CD4-positive, alpha-beta T cell treated with Interferon alpha-2 for 1 hour (primary cell): ENCODE data around the gene LRRC47.

ENCODE experiments used
- DNase-seq, 2 donors: peaks; one replicate each; pipeline ENCODE4 v3.0.0-alpha.2; 2020 to 2022

Gene LRRC47

DNA sequence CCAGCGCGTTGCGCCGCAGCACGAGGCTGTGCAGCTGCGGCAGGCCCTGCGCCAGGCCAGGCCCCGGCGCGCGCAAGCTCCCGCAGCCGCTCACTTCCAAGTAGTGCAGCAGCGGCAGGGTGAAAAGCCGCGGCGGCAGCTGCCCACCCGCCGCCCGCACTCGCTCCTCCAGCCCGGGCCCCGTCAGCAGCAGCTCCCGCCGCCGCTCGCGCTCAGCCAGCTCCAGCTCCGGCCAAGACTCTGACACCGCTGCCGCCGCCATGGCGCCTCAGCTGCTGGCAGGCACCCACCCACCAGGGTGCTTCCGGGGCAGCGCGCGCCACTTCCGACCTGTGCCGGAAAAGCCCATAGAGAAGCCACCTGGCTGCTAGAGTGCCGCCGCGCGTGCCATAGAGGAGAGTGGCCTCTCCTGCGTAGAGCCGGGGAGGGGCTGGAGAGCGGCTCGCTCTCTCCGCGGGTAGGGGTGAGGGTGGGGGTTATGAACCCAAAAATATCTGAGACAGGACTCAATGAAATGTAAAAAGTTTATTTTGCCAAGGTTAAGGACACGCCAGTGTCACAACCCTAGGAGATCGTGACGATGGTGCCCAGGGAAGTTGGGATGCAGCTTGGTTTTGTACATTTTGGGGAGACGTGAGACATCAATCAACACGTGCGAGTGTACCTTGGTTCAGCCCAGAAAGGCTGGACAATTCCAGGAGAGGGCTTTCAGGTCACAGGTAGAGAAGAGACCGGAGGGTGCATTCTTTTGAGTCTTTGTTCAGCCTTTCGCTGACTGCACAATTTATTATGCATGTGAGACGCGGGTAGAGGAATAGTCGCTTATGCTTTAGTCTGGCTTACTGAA, at the start of gene LRRC47:
Gene LRRC47 (minus strand): TSS at position 284 of the 847 bp plus-strand sequence. CDS start 22 bp downstream, at position 262.
- DNase-seq, result peak; percentile 92 to 95

DNA sequence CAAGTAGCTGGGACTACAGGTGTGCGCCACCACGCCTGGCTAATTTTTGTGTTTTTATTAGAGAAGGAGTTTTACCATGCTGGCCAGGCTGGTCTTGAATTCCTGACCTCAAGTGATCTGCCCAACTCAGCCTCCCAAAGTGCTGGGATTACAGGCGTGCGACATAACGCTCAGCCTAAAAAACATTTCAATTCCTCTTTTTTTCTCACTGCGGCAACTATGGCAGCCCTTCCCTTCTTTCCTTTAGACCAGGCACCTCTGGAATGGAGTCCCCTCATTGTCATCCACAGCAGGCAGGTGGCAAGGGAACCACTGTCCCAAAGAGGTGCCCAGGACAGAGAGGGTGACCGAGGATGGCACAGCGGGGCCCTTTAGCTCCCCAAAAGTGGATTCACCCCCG, 46.6 kb upstream of the LRRC47 start:
- no peak for DNase-seq

DNA sequence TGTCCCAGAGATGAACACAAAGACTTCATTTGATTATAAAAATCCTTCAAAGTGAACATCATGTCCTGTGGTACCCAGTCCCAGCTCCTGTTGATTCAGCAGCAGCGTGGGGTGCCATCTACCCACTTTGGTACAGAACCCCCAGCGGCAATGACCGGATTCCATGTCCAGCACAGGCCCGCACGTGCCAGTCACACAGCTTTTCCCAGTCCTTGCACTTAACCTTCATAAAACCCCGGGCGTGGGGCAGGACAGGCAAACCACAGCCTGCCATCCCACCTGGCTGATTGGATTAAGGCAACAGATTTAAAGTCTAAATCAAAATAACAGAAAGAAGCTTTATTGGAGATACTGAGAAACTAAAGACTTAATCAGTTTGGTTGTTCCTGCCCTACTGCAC, 45.2 kb upstream of the LRRC47 start:
- DNase-seq, result no peak

DNA sequence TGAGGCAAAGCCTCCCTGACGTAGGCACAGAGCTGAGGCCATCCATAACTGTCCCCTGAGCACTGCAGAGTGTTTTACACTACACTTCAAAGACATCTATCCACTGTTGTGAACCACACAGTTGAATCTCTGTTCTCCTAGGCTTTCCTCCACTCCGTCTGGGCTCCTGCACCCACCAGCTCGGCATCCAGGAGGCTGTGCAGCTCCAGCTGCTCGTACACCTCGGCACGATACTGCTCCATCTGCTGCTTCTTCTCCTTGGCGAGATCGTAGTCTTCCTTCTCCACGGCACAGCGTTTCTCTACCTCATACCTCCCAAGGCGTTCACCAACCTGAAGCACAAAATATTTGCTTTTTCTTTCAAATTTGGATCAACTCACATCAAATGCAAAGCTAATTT, 42.5 kb upstream of the LRRC47 start:
- DNase-seq, result no peak

DNA sequence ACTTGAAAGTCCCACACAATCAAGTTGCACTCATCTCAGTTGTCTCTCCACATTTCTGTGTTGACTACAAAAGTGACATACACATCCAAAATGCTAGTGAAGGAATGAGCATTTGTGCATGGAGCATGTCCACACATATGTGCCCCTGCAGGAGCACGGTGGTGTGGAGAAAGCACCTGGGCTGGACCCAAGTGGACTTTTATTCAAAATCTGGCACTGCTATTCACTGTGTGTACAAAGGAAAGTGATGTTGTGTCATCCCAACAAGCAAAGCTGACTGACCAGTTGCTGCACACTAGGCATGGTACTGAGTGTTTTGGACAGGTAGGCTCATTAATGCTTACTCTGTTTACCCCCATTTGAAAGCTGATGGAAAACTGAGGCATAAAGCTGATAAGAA, 41.4 kb upstream of the LRRC47 start:
- DNase-seq, result no peak

DNA sequence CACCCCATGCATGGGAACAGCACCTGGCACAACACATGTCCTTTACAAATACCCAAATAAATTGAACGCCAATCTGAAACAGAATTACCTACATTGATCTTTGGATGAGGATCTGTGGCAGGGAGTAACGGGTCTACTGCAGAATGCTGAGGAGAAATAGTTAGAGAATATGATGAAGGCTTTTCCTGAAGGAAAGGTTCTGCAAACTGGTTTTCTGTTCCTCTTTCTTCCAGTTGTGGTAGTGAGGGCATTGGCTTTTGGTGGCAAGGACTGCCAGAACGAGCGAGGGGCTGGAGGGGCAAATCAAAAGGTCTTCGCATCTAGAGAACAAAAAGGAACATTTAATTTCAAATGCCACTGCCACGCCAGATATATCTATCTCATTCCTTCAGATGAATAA, 40.9 kb upstream of the LRRC47 start:
- DNase-seq, result no peak

DNA sequence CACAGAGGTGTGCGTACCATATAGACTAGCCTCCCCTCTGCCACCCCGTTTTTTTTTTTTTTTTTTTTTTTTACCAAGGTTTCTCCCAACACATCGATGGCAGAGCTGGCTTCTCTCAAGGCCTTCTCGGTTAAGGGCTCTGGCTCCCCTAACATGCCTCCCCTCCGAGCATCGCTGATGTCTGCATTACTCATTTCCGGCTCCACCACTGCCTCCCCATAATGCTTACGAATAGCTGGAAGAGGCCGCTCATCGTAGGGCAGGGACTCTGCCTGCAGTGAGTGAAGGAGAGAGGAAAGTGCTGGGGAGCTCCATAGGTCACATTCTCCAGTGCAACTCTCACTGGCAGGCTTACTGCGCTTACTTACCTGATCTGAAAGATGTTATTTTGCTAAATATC, 40.1 kb upstream of the LRRC47 start:
- no peak for DNase-seq

DNA sequence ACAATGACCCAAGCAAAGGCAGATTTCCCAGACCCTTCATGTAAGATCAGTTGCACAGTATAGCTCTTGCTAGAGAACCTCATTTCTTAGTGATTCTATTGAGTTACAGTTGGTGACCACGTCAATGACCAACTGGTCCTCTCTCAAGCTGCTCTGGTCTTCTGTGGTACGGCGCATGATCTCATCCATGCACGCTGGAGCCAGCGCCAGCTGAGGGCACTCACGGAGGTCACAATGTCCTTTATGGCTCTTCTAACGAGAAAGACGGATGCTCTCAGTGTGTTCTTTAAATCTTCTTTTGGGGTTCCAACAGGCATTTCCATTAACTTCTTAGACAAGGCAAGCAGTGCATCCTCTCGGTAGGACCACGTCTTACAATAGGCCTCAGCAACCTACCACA, 38.4 kb upstream of the LRRC47 start:
- no peak for DNase-seq

DNA sequence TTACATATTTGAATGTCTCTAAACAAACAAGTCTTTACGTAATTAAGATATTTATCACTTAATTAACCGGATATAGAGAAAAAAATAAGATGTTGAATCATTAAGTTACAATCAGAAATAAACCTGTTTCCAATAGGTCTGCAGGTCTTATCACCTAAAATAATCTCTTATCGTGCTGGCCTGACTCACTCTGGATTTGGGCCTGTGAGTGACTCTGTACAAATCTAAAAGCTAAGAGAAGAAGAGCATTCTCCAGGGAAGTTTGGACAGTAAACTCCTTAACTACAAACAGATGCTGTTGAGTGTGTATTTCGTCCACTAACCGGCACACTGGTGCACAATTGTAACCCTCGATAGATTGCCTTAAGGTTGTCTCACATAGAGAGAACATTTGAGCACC, 35.4 kb upstream of the LRRC47 start:
- no peak for DNase-seq

DNA sequence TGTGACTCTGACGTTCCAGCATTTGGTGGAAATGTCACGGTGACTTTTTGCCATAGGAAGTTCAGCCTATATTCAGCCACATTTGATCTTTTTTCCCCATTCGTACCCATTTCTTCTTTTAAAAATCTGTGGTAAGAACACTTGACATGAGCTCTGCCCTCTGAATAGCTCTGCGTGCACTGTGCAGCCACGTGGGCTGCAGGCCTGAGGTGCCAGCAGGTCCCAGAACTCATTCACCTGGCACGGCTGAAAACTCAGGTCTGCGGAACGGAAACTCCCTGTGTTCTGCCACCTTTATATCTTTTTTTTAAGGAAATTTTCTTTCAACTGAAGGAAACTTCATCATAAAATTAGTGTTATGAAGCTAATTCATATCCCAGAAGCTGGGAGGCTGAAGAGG, 32.1 kb upstream of the LRRC47 start:
- DNase-seq, result no peak

DNA sequence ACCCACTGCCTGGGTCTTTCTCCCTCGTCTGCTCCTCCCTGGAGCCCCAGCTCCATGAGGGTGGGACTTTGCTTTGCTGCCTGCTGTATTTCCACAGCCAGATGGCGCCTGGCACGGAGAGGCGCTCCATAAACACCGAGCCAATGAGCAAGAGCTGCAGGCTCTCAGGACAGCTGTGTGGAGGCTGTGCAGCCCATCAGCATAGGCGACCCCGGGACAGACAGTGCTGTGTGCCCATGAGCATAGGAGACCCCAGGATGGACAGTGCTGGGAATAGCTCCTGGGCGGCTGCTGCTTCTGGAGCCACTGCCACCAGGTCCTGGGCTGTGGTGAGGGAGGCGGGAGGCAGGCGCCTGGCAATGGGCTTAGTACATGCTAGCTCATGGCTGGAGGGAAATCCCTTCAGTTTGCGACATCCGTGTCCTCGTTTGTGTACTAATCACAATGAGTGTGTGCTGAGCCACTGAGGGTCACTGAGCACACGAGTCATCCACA, 31.6 kb upstream of the LRRC47 start:
- DNase-seq, result no peak

DNA sequence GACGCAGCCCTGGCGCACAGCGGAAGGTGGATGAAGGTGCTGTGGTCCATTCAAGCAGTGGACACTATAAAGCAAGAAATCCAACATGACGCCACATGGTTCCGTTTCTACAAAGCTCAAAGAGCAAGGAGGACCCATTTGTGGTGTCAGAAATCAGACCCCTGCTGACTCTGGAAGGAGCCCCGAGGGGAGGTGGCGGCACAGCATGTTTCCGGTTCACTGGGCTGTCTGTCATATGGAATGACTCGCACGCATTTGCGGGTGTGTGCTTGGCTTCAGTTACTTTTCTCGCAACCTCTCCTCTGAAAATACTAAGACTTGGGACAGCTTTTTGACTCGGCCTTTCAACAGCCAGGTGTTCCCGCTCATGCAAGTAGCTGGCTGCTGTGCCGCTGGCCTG, 29.1 kb upstream of the LRRC47 start:
- no peak for DNase-seq

DNA sequence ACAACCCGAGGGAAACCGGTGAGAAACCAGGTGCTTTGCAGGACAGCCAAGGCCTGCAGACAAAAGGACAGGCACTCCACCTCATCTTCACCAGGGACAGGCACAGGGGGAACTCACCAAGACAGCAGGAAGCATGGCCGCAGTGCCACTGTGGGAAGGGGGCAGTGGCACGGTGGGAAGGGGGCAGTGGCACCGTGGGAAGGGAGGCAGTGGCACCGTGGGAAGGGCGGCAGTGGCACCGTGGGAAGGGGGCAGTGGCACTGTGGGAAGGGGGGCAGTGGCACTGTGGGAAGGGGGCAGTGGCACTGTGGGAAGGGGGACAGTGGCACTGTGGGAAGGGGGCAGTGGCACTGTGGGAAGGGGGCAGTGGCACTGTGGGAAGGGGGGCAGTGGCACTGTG, 28.4 kb upstream of the LRRC47 start:
- DNase-seq, result no peak

DNA sequence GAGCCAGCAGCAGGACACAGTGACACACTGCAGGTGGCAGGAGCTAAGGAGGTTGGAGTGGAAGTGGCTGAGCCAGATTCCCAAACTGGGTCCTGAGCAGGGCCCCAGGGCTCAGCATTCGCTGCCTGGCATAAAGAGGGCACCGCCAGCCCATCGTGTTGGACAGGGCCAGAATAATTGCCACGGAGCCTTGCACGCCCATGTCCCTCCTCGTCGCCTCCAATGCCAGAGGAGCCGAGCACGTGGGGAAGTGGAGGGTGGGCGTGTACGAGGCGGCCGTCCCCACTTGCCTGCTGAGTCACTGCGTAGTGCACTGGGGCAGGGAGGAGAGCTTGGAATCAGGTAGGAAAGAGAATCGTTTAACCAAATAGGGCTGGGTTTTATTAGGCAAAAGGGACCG, 26.1 kb upstream of the LRRC47 start:
- no peak for DNase-seq

DNA sequence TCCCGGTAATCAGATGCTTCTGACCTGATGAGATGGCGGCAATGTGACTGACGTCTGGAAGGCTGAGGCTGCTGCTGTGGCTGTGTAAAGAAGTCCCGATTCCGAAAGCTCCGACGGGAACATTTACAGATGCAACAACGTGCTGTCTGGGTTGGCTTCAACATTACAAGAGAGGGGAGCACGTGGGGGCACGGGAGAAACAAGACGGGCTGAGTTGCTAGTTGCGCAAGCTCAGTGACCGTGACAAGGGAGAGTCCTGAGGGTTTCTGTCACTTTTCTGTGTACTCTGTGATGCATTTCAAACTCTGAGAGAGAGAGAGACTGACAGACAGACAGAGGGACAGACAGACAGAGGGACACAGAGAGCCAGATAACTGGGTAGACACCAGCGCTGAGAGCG, 25.6 kb upstream of the LRRC47 start:
- DNase-seq, result no peak

DNA sequence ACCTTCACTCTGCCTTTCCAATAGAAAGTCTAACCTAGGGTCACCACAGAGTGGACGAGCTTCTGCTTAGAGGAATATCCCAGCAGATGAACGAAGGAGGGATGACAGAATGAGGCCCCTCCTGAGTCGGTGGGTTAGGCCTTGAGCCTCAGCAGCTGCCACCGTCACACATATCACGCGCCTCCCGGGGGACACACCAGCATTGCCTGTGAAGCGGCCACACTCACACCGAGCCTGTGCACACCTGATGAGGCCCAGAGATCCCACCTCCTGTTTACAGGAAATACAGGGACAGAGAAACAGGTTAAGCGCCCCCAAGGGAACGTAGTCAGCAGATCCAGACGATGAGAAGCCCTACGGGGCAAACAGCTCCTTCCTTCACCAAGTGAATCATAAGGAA, 25.1 kb upstream of the LRRC47 start:
- no peak for DNase-seq

DNA sequence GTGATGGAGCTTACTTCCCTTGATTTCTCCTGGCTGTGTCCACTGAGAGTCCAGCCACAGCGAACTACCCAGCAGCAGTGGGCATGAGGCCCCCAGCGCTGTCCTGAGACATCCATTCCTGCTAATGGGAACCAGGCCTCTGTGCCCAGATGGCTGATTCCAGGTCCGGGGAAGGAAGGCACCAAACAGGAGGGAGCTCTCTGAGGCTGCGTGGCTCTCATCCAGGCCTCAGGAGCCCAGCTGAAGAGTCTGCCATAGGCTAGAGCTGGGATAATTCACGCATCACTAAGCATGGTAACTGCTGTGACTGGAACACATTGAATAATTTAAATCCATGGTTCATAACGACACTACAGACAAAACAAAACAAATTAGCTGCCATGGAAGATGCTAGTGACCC, 24.7 kb upstream of the LRRC47 start:
- DNase-seq, result no peak

DNA sequence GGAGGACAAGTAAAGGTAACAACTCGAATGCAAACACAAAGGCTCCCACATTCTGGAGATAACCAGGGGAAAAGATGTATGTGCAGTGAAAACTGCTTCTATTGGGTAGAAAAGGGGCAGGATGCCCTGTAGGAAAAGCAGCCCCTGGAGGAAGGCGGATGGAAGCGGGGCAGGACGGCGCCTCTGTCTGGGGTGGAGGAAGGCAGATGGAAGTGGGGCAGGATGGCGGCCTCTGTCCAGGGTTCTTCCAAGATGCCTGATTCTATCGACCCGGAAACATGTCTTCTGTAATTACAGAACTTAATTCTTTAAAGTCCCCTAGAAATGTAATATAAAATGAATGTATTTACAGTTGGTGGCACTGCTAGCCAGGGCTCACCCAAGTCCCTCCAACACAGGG, 24.0 kb upstream of the LRRC47 start:
- no peak for DNase-seq

DNA sequence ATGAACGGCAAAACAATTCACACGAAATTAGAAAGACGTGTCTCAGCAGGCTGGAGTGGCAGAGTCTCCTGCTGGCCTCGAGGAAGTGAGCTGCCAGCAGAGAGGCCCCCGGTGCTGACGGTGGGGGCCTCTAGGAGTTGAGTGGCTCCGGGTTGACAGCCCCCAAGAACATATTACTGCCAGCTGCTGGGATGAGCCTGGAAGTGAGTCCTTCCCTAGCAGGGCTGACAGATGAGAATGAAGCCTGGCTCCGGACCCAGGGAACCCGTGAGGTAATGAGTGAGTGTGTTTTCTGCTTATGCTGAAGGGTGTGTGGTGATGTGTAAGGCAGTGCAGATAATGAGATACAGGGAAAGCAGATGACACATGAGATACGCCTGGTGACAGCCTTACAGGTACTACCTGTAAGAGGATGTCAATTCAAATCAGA, 23.5 kb upstream of the LRRC47 start:
- no peak for DNase-seq

DNA sequence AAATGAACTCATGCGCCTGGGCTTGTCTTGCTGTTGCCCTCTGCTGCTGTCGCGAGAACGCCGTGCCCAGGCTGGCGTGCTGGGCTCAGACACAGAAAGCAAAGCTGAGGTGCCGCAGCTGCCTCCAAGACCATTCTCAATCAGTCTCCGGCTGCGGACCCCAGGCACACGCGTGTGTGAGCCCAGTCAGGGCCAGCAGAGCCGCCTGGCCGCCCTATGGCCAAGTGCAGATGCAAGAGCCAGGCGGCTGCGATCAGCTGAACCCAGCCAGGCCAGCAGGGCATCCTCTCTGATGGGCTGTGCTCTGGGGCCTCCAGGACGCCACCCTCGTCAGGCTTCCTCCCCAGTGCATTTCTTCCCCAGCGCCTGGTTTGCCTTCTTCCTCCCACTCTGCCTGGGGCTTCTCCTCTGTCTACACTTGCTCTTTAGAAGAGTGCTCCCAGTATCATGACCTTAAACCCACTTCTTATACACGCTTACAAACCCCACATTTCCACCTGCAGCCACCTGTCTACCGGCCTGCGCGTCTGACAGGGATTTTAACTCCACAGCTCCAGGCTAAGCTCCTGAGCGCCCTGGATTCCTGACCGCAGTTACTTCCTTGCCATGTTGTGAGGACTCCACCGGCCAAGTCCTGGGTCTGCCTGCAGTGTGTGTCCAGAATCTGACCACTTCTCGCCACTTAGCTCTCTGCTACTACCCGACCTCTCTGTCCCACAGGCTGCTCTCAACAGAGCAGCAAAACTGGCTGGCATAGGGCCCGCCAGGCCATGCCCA, 21.7 kb upstream of the LRRC47 start:
- DNase-seq, result no peak

DNA sequence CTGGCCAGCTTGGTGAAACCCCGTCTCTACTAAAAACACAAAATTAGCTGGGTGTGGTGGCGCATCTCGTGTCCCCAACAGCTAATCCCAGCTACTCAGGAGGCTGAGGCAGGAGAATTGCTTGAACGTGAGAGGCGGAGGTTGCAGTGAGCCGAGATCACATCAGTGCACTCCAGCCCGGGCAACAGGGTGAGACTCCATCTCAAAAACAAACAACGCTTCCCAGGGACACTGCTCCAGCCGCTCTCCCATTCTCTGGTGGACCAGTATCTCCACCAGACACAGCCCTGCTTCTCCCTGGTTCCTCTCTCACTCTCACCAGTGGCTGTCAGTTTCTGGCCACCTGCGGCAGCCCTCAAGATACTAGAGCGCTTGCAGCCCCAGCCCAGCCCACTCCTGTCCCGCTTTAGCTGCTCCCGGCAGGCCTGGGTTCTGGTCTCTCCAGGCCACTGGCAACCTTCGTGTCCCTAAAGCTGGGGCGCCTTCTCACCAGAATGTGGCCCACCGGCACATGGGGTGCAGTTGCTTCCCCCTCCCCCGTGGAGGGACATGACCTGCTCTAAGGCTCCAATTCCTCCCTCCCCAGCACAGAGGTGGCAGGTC, 20.9 kb upstream of the LRRC47 start:
- no peak for DNase-seq

DNA sequence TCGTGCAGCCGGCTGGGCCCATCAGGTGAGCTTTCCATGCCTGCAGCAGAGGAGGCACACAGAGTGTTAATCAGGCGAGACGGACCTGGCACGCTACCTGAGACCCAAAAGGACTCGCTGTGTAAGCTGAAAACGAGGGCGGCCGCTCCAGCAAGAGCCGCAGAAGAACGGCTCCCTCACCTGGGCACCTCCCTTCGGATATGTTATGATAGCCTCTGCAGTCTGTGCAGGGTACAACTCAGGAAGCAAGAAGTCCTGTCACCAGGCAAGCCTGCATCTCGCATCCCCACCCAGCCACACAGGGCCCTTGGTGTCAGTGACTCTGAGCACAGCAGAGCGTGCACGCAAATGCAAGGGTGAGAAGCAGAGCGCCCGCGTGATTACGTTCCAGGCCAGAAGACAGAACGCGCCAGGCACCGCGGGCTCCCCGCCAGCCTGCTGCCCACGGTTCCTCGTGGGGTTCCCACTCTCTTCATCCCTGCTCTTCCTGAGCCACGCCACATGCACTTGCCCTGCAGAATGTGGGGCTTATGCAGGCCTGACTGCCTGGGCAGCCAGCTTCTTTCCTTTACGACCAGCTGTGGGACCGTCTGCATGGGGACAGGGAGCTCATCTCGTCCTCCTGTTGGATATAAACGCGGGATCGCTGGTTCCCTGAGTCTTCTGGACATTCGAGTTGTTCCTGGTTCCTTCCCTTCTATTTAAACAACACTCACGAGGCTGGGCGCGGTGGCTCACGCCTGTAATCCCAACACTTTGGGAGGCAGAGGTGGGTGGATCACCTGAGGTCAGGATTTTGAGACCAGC, 20.2 kb upstream of the LRRC47 start:
- no peak for DNase-seq
